ENCODE results near the gene BOC. TPM values are rescaled to one million over a fixed set of nuclear protein-coding genes. Genes with fewer than 3 reads are reported as not detected.

Gene BOC
- total and polyA plus RNA-seq, 2 donors (not counting 3 experiments of a cell fraction or from before 2014, with no cell fraction given), result 0.07 TPM; not detected in 1

DNA sequence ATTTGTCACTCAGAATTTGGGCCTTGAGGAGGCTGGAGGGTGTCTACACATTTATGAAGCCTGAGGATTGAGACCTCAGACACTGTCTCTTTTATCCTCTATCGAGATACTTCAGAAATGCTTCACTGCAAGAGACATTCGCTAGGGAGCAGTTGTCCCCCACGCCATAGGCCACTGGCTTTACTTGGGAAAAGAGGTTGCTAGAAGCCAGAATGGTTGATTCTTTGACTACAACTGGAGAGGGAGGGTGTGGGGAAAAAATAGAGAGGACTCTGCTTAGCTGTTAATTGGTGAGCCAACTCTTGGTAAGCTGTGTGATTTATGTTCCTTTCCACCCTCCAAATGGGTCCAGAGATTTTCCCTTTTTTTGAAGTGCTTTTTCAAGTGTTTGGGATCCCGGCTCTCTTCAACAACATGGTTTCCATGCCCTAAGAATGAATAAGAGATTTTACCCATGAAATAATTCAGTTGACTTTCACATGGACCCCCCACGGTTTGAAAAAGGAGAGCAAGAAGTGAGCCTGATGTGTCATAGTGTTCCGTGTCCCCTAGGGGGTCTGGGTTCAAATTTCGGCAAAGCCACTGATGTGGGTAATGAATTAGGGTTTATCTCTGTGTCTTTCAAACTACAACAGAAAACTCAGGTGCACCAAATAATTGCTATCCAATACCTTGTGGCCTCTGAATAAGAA lies 2.7 kb downstream of the BOC start:
- Histone ChIP-seq H4K20me1 (replicated peaks; ENCODE audit: control insufficient read depth, extremely low read depth, insufficient read depth, low read length) (no peaks in the 10 kb centered on the region), H3K27ac (ENCODE audit: insufficient read depth, low read depth, low read length) (no peak overlapping the region), H3K27me3 (ENCODE audit: control insufficient read depth in 2 of 2, insufficient read depth in 2 of 2, low read length in 2 of 2) (peaks cover 36 to 50% of the 10 kb centered on the region in 2 experiments), H3K4me1 (ENCODE audit: control insufficient read depth, extremely low read depth, insufficient read depth, low read length) (no peaks in the 10 kb centered on the region), H3K9me1 (replicated peaks; ENCODE audit: control insufficient read depth, extremely low read depth, insufficient read depth, low read length) (no peaks in the 10 kb centered on the region), H3K9ac (replicated peaks; ENCODE audit: extremely low read depth, insufficient read depth, low read length) (no peak overlapping the region), H3K36me3 (ENCODE audit: control insufficient read depth in 2 of 2, extremely low read depth in 1 of 2, insufficient read depth in 2 of 2, low read length in 2 of 2) (no peaks in the 10 kb centered on the region), H3K79me2 (ENCODE audit: control insufficient read depth, insufficient read depth, low read length) (no peaks in the 10 kb centered on the region), H2AFZ (ENCODE audit: low read depth, low read length) (no peak overlapping the region), H3K9me3 (replicated peaks; ENCODE audit: control insufficient read depth, insufficient read depth, low read length) (no peaks in the 10 kb centered on the region), H3K4me2 (ENCODE audit: insufficient read depth, low read length) (no peak overlapping the region), H3K4me3 (replicated peaks in 1 of 3; ENCODE audit: insufficient read depth in 1 of 3, low read depth in 1 of 3, low read length in 3 of 3) (no peak overlapping the region)
- no peak for FAIRE-seq
- dilution Hi-C loops (cut with MboI; ENCODE audit: extremely low pct_ligation_motif_present, low sequenced_read_pairs) (no loop called here), intact Hi-C loops (cut with micrococcal nuclease) (loop anchor here (5.0 to 10.0 kb wide), 3 partner anchors 73 to 361 kb away; no protein-coding TSS in a partner anchor)
- no TSS peak for BruUV-seq (replicated peaks)
- DNase-seq (ENCODE audit: low read depth, low spot score), result no peak
- CTCF ChIA-PET, result no interaction called here
- POLR2A ChIA-PET, result no interaction called here
- no peak for TF ChIP-seq POLR2AphosphoS5 (IDR thresholded peaks at IDR 0.05; ENCODE audit: insufficient read depth, low read depth, low read length)
- TF ChIP-seq, protein P1, sequence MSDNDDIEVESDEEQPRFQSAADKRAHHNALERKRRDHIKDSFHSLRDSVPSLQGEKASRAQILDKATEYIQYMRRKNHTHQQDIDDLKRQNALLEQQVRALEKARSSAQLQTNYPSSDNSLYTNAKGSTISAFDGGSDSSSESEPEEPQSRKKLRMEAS (IDR thresholded peaks at IDR 0.05; ENCODE audit: insufficient read depth, insufficient read length), result no peak
- TF ChIP-seq EZH2 (IDR thresholded peaks at IDR 0.05; ENCODE audit: borderline replicate concordance, low read depth, low read length, severe bottlenecking), result no peak
- TF ChIP-seq MYC (IDR thresholded peaks at IDR 0.05; ENCODE audit: low read depth, low read length), result no peak
- TF ChIP-seq, protein P2, sequence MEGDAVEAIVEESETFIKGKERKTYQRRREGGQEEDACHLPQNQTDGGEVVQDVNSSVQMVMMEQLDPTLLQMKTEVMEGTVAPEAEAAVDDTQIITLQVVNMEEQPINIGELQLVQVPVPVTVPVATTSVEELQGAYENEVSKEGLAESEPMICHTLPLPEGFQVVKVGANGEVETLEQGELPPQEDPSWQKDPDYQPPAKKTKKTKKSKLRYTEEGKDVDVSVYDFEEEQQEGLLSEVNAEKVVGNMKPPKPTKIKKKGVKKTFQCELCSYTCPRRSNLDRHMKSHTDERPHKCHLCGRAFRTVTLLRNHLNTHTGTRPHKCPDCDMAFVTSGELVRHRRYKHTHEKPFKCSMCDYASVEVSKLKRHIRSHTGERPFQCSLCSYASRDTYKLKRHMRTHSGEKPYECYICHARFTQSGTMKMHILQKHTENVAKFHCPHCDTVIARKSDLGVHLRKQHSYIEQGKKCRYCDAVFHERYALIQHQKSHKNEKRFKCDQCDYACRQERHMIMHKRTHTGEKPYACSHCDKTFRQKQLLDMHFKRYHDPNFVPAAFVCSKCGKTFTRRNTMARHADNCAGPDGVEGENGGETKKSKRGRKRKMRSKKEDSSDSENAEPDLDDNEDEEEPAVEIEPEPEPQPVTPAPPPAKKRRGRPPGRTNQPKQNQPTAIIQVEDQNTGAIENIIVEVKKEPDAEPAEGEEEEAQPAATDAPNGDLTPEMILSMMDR (IDR thresholded peaks at IDR 0.05; ENCODE audit: extremely low read depth in 1 of 2, insufficient read depth in 1 of 2, low read depth in 1 of 2, low read length in 2 of 2), result no peak

Data from endothelial cell of umbilical vein (primary cell).